Stimulated activated CD4-positive, alpha-beta T cell treated with anti-CD3 and anti-CD28 coated beads, Interleukin-2, amount 100 ng/mL, for 4 hours (primary cell): ENCODE data around the gene ITIH4.
"Not testable (repeated sequence)": the region's sequence is repeated elsewhere in the genome, so short reads cannot be mapped to it uniquely, and the experiment has no call there.

Experiments used
- DNase-seq: peaks from one replicate; pipeline ENCODE4 v3.0.0-alpha.2; 2020; ENCODE audit warnings: low read depth

ITIH4 gene

DNA sequence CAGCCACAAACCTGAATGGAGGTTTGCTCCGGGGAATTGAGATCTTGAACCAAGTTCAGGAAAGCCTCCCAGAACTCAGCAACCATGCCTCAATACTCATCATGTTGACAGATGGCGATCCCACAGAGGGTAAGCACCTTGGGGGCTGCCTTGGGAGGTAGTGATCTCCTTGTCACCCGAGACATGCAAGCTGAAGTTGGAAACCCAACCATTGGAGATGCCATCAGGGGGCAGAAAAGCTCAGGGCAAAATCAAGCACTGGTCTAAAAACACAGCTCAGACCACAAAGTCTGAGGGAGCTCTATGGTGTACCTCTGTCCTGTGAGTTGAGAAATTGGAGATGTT lies 47.3 kb downstream of the ITIH4 start:
- no peak for DNase-seq

DNA sequence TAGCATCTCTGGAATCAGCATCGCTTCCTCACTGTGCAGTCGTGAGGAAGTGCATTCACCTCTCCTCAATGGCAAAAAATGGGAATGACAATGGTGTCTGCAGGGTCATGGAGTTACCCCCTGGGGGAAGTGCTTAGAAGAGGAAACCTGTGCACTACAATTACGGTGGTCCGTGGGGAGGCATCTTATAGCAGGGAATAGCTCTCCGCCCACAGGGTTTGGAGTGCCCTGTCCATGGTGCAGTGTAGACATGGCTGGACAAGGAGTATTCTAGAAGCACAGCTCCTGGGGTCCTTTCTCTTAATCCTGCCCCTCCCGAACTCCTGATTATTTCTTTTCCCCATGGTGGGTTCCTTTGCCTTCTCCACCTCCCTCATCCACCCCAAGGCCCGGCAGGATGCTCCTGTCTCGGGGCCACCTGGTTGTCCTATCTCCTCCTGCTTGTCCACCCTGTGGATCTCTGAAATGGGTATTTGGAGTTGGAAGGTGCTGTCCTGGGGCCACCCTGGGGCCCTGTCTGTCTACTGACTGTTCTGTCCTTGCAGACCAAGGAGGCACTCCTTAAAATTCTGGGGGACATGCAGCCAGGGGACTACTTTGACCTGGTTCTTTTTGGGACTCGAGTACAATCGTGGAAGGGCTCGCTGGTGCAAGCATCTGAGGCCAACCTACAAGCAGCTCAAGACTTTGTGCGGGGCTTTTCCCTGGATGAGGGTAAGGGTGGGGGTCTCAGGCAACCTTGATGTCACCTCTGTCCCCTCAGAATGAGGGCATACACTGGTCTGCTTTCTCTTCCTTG lies 47.9 kb downstream of the ITIH4 start:
- no peak for DNase-seq

DNA sequence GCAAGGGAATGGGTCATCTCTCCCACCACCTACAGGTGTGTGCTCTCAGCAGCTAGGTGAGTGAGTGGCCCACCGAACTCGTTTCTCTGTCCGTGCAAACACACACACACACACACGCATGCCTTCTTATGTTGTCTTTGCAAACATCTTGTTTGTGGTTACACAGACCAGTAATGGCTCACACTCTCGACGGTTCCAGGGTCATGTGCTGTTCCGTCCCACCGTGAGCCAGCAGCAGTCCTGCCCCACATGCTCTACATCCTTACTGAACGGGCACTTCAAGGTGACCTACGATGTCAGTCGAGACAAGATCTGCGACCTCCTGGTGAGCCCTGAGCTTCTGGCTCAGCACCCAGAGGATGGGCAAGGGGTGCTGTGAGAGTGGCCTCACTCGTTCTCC lies 48.7 kb downstream of the ITIH4 start:
- no peak for DNase-seq

DNA sequence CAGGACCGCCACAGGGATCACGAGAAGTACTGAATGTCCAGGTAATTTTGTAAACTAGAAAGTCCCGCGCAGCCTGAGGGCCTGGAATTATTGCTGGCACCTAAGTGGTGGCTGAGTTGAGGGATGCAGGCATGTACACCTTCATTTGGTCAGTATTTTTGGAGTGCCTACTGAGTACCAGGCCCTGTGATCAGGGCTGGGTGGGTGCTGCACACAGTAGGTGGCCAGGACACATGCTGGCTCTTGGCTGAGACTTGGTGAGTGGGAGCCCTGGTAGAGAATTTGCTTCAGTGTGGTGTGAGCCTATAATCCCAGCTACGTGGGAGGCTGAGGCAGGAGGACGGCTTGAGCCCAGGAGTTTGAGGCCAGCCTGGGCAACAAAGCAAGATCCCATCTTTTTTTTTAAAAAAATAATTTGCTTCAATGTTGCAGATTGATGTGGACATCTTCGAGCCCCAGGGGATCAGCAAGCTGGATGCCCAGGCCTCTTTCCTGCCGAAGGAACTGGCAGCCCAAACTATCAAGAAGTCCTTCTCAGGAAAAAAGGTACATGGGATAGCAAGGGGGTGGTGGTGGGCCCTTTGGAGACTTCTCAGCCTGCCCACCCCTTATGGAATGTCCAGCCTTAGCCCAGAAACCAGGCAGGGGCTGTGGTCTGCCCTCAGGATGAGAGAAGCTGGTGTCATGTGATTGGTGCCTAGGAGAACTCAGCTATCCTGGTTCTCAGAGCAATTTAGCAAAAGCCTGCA lies 50.5 kb downstream of the ITIH4 start:
- DNase-seq = no peak

DNA sequence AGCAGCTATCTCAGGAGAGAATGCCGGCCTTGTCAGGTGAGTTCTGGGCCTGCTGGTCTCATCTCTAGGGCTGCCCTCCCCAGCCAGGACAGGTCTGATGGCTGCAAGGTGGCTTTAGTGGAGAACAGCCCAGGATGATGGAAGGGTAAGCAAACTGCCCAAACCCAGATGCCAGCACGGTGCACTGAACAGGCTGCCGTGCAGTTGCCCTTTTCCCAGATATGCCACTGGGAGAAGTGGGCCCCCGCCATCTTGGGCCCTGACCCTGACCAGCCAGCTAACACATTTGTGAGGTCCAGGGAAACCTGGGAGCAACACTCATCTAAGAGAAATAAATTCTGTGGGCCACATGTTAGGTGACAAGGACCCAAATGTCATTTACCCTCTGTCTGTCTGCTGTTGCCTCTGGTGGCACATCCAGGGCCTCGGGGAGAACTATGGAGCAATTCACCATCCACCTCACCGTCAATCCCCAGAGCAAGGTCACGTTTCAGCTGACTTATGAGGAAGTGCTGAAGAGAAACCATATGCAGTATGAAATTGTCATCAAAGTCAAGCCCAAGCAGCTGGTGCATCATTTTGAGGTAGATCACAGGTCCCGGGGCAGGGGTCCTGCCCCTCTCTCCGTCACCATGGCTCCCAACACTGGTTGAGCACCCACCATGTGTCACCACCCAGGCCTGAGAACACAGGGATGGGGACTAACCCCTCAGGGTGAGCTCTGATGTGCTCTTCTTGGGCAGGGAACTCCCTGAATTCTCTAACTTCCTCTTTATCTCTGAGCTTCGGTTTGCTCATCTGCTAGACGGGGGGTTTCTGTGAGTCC lies 51.2 kb downstream of the ITIH4 start:
- no peak for DNase-seq

DNA sequence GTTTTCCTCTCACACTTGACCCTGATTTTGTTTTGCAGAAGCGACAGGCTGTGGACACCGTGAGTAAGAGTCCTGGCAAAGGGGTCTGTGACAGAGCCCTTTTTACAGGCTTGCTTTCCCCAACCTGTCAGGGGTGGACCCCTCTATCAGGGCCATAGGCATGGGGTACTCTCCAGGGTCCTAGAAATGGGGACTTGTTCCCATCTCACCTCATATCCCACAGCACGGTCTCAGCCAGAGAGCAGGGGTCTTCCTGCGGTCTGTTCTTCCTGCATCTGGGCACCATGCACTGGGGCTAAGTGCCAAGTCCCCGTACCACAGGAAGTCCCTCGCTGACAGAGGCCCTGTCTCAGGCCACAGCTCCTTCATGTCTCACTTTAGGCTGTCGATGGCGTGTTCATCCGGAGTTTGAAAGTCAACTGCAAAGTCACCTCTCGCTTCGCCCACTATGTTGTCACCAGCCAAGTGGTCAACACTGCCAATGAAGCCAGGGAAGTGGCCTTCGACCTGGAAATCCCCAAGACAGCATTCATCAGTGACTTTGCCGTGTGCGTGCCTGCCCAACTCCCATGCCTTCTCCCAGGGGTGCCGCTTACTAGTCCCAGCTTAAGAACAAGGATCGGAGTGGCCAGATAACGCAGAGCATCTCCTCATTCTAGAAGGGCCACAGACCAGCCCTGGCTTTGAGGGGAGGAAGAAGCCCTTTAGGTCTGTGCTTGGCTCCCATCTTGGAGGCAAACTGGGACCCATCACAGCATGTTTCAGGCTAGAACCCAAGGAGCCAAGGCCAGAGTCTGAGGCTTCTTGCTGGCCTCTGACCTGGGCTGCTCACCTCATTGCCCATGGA lies 52.3 kb downstream of the ITIH4 start:
- DNase-seq = no peak

DNA sequence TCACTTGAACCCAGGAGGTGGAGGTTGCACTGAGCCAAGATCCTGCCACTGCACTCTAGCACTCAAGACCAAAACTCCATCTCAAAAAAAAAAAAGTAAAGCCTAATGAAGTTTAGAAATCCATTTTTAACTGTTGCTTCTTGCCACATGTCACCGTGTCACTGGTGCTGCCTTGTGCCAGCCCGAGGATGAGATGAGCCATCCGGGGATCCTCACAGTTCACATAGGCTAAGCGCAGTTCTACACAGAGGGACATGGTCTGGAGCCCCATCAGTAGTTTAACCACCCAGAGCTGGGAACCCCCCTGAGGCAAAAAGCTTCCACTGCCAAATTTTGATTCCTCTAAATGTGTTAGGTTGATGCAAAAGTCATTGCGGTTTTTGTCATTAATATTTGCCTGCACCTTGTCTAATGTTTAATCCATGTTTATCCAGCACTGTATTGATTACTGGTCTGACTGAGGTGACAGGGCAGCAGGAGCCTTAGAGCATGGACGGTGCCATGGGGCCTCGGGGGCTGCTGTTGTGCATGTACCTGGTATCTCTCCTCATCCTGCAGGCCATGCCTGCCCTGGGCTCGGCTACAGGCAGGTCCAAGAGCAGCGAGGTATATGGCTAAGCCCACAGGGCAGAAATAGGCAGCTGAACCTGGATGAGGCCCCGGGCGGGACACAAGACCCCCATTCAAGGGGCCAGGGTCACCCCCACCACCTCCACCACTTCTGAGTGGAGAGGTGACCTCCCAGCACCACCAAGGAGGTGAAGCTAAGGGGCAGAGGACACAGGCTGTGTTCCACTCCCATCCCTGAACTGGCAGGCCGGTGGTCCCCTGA lies 53.1 kb downstream of the ITIH4 start, which contains the start of gene ITIH1:
Gene ITIH1 (plus strand): TSS at position 473 of the 832 bp plus-strand sequence. CDS start 17 bp downstream, at position 490.
- no peak for DNase-seq

DNA sequence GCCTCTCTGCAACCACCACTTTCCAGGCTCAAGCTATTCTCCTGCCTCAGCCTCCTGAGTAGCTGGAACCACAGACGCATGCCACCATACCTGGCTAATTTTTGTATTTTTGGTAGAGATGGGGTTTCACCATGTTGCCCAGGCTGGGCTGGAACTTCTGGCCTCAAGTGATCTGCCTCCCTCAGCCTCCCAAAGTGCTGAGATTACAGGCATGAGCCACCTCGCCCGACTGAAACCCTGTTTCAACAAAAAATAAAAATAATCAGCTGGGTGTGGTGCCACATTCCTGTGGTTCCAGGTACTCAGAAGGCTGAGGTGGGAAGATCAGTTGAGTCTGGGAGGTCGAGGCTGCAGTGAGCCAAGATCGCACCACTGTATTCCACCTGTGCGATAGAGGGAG lies 54.0 kb downstream of the ITIH4 start:
- not testable (repeated sequence) for DNase-seq

DNA sequence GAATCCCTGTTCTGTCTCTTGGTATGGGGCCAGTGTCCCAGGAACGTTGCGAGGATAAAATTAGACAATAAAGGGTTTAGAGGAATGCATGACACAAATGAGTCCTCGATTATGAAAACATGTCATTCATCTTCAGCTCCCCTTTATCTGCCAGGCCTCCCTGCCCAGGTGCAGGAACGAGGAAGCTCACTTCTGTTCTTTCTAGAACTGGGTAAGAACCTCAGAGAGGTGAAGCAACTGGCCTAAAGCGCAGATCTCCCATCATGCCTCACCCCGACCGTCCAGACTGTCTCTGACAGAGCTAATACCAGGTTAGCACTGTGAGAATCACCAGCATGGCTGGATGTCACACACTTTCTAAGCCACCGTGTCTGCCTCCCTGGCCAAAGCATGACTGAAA lies 54.6 kb downstream of the ITIH4 start:
- no peak for DNase-seq

DNA sequence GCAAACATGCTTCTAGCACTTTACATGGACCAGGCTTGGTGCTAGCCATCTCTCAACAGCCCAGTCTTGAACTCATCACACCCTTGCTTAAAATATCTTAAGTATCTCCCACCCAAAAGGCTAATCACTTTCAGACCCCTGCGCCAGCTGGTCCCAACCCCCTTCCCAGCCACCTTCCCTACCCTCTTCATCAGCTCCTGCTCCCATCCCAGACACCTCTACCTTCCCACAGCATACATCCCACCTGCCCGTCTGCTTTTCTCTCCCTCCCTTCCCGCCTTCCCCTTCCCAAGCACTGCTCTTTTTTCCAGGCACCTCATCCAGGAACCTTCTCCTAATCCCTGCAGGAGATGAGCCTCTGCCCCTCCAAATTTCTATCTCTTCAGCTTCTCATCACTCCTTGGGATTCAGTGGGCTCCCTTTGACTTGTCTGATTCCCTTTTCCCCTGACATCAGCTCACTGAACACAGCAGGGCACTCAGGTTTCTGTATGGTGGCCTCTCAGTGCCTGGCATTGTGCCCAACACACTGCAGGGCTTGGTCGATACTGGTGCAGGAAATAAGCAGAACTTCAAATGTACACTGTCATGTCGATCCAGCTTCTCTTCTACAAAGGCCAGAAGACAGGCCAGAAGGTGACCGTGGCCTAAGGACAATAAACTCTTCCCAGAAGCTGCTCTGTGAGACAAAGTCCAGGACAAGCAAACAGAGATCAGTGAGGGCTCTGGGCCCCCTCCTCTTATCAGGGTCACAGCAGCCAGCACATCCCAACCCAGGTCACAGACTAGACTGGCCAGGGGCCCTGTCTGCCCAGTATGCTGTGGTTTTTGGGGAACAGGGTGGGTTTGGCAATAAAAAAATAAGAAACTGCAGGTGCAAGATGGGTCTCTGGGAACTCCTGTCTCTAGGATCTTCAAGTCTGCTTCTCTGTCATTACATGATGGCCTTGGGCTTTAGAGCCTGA lies 55.3 kb downstream of the ITIH4 start:
- DNase-seq = no peak

DNA sequence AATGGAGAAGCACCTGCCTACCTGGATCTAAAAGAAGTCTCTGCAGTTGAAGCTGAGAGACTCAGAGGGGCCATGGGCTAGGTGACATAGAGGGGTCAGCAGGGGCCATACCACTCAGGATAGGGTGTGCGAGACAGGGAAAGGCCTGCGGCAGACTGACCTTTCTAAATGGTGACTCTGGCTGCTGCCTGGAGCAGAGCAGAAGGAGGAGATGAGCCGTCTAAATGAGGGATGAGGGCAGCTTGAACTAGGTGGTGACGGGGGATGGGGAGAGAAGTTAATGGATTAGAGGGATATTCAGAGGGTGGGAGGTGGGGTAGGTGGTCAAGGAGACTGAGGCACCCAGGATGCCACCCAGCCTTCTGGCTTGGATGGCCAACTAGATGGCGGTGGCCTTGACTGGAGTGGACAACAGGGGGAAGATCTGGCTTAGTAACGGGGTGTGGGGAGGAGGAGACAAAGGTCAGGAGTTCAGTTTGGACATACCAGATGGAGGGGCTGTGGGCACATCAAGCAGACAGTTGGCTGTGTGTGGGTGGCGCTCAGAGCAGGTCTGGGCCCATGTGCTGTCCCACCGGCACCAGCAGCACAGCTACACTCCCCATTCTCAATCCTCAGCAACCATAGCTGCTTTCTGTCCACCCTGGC lies 56.3 kb downstream of the ITIH4 start:
- DNase-seq = no peak

DNA sequence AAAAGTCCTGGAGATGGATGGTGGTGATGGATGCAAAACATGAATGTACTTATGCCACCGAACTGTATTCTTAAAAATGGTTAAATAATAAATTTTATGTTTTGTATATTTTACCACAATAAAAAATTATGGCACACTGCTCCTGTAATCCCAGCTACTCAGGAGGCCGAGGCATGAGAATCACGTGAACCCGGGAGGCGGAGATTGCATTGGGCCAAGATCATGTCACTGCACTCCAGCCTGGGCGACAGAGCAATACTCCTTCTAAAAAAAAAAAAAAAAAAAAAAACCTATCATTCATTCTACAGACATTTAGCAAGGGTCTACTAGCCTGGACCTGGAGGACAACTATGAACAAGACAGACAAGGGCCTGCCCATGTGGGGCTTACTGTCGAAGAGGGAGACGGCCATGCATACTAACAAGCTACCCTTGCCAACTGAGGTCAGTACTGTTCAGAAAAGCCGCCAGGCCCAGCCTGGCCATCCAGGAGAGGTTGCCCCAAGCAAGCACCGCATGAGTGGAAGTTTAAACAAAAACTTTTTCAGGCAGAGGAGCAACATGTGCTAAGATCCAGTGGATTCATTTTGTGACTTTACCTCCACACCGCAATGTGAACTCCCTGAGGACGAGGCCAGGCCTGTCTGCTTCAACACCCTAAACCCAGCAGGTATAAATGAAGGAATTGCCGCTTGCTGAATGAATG lies 57.0 kb downstream of the ITIH4 start:
- no peak for DNase-seq

DNA sequence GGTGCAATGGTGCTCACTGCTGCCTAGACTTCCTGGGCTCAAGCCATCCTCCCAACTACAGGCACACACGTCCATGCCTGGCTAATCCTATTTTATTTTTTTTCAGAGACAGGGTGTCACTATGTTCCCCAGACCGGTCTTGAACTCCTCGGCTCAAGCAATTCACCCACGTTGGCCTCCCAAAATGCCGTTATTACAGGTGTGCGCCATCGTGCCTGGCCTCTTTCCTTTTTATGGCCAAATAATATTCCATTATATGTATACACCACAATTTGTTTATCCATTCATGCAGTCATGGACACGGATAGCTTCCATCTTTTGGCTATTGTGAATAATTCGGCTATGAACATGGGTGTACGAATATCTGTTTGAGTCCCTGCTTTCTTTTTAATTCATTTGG lies 58.8 kb downstream of the ITIH4 start:
- no peak for DNase-seq

DNA sequence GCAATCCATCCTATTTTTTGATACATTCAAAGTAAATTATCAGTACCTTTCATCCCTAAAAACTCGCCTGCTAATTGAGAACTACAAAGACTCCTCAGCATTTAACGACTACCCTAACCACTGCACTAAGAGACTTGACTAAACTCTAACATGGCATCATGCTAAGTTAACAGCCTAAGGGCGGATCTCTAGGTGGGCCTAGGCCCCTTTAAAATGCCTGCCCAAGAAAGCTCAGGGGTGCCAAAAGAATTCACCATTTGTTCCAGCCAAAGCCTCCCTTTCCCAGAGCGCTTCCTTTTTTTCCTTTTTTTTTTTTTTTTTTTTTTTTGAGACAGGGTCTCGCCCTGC lies 59.2 kb downstream of the ITIH4 start:
- no peak for DNase-seq

DNA sequence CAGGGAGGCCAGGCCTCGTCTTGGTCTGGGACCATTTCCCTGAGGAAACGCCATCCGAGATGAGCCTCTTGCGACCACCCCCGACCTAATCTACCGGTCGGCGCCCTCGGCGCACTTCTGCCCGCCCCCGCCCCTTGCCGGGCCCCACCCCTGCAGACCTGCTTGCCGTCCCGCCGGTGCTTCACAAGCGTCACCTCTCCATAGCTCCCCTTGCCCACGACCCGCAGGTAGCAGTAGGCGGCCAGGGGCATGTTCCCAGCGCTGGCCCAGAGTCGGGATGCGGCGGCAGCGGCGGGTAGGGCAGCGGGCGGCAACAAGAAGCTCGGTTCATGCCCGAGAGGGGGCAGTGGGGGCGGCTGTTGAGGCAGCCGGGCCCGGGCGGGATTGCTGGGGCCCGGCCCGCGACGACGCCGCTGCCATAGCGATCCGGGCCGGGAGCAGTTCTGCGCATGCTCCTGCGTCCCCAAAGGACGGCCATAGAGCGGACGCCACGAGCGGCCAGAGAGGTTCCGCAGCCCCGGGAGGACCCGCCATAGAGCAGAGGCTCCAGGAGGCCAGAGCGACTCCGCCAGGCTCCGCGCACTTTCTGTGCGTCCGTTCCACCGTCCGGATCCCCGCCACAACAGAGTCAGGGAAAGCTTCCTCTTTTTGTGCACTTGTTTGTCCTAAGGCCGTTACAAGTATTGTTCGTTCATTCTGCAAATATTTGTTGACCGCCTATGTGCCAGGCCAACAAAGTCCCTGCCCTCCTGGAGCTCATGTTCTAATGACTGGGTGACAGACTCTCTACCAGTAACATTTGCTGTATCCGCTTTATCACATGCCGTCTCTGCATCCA lies 59.8 kb downstream of the ITIH4 start, which contains the start of gene NEK4:
Gene NEK4 (minus strand): TSS at position 445 of the 838 bp plus-strand sequence. CDS start 194 bp downstream, at position 251.
- DNase-seq = peak; percentile 70

DNA sequence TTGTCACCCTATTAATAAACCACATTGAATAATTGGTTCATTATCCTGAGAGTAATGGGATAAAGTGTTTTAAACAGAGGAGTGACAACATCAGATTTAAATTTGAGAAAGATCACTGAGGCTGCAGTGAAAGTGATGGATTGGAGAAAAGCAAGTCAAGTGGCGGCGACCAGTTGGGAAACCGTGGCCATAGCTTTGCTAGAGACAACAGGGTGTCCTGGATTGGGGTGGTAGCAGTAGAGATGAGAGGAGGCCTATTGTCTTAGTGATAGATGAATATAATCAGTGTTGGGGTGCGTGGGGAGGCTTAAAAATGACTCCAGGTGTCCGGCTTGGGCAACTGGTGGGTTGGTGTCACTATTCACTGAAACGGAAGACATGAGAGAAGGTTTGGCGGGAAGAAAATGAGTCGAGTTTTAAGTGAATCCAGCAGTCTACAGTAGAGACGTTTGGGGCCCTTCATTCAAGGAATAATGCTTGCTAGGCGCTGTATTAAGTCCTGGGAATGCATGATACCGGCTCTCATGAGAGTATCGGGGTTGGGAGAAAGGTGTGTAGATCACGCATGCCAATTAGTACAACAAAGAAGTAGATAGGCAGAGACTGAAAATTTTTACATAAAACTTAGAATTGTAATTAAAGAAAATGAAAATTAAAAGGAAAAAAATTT lies 60.6 kb downstream of the ITIH4 start:
- no peak for DNase-seq

DNA sequence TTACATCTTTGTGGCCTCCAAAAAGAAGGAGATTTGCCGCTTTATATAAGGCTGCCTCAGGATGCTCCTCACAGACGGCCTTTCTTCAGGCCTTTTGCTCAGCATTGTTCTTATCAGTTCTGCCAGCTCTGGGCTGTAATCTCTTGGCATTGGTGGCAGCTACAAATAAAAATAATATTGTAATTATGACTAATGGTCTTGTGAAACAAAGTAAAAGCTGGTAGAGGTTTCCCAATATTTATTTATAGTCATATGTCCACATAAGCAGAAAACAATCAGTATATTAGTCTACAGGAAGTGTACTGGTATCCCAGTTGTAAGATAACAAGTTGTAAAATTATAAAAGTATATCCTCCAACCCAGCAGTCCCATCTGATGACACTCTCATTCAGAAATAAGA lies 67.0 kb downstream of the ITIH4 start:
- DNase-seq = no peak
